ENCODE results near the gene YPEL3.

YPEL3 gene

DNA sequence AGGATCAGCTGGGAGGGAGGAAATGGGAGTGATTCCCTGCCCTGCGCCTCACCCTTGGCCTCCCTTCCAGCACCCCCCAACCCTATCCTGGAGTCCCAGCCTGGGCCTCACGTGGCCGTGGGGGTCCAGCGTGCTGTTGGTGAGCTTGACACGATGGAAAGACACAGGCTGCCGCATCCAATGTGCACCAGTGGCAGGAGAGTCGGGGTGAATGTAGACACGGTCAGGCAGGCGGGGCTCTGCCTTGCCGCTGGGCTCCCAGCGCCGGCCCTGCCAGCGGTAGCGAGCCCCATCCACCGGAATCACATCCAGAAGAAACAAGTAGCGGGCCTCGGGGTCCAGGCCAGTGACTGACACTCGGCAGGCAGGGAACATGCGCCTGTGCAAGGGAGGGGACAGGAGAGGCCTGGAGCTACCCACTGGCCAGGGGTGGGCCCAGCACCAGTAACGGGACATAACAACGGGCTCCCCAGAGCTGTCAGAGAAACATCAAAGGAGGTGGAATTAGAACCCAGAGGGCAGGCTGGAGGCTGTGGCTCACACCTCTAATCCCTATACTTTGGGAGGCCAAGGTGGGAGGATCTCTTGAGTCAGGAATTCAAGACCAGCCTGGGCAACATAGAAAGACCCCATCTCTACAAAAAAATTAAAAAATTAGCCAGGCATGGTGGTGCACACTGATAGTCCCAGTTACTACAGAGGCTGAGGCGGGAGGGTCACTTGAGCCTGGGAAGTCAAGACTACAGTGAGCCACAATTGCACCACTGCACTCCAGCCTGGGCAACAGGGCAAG, 7.0 kb downstream of the YPEL3 start:
- no peak for DNase-seq

DNA sequence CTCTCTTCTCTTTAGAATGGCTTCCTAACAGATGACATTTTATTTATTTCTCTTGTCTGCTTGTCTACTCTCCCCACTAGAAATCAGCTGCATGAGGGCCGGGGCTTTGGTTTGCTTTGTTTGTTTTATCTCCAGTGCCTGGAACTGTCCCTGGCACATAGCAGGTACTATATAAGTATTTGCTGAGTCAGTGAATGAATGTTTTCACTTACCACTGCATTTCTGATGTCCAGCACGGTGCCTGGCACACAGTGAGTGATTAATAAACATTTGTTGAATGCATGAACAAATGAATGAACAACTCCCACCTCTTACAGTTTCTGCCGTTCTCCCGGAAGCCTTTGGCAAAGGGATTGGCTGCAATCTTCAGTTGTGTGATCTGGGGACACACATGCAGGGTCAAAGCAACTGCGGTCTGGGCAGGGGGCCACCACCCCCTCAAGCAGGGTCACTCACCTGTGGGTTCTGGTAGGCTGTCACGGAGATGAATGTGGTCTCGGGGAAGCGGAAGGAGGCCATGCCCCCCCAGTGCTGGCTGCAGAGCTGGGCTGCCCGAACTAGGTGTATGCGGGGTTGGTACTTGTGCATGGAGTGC, 7.7 kb downstream of the YPEL3 start:
- no peak for DNase-seq

DNA sequence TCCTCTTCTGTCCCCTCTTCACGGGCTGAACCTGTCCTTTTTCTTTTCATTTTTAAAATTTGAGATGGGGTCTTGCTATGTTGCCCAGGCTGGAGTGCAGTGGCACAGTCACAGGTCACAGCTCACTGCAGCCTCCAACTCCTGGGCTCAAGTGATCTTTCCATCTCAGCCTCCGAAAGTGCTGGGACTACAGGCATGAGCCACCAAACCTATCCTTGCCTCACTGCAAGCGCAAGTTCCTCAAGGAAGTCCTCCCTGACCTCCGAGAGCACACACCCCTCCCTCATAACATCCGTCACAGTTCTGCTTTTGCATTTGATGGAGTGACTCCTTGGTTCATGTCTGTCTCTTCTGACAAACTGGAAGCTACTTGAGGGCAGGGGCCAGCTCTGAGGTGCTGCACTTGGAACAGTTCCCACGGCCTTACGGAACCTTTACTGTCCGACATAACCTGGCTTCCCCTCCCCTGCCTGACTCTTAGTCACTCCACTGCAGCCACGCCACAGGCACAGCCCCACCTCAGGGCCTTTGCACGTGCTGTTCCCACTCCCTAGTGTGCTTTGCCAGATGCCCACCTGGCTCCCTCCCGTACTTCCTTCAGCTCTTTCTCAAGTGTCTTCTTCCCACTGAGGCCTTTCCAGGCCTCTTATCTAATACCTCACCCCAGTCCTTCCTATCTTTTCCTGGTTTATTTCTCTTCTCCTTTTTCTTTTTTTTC, 8.7 kb downstream of the YPEL3 start:
- DNase-seq, result no peak

DNA sequence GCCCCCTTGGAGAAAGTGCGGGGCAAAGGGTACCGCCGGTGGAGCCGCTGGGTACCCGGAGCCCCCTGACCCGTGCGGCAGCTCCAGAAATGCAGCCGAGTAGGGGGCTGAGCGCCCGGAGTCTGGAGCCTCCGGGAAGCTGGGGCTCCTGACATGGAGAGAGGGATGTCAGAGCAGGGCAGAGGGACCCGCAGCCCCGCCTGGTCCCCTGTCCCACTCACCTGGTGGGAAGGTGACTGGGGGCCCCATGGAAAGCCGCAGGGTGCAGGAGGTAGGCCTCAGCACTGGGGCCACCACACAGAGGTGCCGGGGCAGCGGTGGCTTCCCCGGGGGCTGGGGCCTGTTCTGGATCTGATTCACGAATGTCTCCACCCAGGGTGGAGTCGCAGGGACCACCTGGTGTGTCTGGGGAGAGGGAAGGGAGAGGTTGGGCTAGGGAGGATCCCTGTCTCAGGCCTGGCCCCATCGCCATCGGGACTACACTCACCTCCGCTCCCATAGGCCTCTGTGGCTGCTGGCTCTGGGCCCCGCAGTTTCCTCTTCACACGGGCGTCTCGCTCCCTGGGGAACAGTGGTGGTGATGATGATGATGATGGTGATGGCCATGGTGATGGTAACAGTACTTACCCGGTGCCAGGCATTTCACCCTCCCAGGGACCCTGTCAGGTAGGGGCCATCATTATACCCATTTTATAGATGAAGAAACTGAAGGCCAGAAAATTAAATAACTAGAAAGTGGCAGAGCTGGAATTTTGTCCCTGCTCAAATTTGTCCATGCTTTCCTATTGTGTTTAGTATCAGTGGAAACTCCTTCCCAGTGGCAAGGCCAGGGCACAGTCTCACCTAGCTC, 9.5 kb downstream of the YPEL3 start:
- DNase-seq, result no peak

DNA sequence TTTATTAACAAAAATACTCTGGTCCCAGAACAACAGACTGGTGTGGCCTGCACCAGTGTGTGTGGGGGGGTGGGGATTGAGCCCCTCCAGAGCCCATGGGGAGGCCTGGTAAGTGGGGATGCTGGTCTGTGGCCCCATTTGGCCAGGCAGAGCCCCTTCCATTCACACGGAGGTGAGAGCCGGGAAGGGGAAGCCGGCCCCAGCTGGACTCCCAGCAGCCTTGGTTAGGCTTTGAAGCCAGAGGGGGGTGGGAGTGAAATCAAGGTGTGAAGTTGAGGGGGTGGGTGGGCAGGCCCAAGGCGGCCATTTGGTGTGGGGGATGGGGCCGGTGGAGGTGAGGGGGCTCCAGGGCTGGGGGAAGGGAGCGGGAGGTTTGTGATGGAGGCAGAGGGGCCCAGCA, 10.2 kb downstream of the YPEL3 start:
- no peak for DNase-seq

DNA sequence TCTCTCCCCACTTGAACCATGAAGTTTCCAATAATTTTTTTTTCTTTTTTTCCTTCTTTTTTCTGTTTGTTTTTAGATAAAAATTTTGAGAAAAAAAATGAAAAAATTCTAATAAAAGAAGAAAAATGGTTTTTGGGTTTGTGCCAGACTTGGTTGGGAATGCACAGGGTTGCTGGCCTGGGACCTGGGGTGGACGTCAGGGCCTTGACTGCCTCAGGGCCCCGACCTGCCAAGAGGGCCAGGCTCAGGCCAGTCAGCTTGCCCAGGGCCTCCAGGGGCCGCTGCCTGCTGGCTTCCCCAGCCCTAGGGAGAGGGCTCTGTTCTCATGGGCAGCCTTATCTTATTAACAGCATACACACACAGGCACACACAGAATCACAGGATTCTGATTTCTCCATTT, 10.8 kb downstream of the YPEL3 start:
- DNase-seq, result no peak

DNA sequence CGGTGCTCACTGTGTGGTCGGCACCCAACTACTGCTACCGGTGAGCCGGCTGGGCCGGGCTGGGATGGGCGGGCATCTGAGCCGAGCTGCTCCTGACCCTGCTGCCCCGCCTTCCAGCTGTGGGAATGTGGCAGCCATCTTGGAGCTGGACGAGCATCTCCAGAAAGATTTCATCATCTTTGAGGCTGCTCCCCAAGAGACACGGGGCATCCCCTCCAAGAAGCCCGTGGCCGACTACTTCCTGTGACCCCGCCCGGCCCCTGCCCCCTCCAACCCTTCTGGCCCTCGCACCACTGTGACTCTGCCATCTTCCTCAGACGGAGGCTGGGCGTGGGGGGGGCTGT, 11.2 kb downstream of the YPEL3 start:
- DNase-seq, result no peak

DNA sequence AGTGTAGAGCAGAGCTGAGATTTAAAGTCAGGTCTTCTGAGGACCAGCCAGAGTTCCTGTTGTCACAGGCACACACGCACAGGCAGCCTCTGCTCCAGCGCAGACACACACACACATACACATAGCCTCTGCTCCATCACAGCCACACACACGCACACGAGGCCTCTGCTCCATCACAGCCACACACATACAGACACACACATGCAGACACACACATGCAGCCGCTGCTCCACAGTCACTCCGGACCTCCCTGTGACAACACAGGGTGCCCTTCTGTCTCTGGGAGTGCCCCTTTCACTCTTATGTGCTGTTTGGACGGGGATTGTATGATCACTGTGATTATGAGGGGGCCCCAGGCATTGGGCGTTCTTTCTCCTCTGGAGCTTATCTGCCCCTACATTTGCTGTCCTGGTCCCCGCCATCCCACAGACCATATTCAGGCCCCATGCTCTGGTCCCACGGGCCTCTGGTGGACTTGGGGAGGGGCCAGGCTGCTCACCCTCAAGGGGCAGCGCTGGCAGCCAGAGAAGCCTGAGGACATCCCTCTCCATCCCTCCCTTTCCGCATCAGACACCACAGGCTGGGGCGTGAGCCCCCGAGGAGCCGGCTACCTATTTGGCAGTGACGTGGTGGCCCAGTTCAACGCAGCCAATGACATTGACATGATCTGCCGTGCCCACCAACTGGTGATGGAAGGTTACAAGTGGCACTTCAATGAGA, 11.8 kb downstream of the YPEL3 start:
- DNase-seq, result no peak

DNA sequence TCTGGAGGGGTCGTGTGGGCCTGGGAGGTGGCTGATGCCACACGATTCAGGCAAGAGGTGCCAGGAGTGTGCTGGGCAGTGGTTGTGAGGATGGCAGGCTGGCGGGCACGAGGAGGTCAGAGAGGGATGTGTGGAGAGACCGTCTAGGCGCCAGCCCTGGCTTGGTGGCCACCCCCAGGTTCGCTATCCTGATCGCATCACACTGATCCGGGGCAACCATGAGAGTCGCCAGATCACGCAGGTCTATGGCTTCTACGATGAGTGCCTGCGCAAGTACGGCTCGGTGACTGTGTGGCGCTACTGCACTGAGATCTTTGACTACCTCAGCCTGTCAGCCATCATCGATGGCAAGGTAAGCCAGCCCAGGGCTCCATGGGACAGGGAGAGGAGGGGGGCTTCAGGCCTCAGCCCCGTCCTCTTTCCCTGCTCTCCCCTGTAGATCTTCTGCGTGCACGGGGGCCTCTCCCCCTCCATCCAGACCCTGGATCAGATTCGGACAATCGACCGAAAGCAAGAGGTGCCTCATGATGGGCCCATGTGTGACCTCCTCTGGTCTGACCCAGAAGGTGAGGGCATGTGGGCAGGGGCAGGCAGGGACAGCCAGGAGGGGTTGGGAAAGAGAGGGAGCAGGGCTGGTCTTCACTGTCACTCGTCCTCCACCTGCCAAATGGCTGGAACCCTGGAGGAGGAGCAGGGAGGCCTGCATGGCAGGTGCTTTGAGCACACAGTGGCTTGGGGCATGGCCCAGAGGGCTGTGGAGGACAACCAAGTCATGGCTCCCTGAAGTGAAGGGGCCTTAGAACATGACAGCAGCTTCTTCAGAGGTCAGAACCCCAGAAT, 12.6 kb downstream of the YPEL3 start:
- no peak for DNase-seq

DNA sequence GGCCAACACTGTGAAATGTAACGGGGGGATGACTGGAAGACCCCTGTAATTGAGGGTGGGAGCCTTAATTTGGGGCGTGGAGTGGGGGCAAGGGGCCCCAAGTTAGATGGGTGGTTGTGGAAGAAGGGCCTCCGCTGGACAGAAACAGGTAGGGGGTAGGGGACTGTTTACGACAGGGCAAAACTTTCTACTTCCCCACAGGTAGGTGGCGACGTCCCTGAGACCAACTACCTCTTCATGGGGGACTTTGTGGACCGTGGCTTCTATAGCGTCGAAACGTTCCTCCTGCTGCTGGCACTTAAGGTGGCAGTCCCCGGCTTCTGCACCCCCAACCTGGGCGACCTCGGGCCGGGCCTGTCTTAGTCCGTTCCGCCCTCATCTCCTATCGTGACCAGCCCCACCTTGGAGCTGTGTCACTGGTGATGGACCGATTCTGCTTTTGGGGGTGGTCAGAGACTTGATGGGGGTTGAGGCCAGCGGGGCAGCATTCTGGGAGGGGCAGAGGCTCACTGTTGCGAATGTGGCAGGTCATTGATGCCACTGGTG, 13.4 kb downstream of the YPEL3 start:
- DNase-seq, result no peak

DNA sequence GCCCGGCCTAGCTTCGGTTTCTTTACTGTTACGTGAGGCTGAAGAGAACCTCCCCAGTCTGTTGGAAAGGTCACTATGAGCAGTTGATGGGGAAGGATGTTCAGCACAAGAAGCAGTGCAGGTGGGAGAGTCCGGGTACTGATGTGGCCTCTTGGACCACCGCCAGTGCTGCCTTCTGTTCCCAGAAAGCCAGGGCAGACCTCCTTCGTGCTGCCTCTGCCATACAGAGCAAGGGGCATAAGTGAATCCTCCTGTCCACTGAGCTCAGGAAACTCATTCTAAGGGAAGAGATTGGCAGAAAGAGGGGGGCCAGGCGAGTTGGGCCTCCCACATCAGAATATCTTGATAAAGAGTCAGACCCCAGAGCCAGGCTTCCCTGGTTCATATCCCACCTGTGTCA, 16.5 kb downstream of the YPEL3 start:
- no peak for DNase-seq

DNA sequence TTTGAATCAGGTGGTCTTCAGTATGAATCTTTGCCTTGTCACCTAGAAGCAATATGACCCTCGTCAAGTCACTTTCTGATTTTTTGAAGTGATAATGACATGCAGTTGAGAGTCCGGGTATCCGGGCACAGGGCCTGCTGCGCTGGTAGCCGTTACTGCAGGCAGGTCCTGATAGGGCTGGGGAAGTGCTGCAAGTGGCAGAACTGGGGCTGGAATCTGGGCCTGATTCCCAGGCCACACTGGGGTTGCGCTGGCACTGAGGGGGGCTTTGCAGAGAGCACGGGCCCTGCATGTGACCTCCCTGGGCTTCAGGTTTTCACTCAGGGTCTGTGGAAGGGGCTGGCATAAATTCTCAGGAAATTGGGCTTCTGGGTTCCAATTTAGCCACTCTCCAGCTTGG, 17.3 kb downstream of the YPEL3 start:
- DNase-seq, result no peak

DNA sequence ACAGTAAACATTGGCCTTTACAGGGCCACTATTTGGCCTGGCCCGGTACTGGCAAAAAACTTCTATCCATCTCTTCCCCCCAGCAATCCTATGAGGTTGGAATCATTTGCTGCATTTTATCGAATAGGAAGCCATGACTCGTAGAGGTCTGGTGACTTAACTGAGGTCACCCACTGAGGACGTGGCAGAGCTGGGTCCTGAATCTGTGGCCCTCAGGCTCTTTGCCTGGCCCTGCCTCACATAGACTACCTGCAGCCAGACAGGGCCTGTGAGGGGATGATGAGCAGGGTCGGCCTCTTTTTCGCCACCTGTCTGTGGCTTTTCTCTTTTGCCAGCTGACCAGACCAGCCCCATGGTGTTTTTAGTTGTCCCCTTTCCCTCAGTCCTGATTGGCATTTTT, 18.4 kb downstream of the YPEL3 start:
- DNase-seq, result no peak

DNA sequence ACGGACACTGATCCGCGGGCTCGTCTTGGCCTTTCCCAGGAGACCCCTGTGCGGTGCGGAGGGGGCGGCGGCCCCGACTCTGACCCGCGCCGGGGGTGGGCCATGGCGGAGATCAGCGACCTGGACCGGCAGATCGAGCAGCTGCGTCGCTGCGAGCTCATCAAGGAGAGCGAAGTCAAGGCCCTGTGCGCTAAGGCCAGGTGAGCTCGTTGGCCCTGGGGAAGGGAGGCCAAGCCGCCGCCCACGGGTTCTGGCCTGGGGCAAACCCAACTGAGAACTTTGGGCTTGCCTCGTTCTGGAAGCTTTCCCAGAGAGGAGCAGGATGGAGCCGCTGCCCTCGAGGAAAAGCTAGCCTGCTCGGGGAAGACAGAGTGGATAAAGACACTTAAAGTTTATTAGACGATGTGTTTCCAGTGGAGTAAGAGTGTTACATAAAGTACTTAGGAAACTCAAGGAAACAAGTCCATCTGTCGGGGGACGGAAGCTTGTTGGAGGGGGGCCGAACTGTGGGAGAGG, 19.7 kb downstream of the YPEL3 start:
- no peak for DNase-seq

DNA sequence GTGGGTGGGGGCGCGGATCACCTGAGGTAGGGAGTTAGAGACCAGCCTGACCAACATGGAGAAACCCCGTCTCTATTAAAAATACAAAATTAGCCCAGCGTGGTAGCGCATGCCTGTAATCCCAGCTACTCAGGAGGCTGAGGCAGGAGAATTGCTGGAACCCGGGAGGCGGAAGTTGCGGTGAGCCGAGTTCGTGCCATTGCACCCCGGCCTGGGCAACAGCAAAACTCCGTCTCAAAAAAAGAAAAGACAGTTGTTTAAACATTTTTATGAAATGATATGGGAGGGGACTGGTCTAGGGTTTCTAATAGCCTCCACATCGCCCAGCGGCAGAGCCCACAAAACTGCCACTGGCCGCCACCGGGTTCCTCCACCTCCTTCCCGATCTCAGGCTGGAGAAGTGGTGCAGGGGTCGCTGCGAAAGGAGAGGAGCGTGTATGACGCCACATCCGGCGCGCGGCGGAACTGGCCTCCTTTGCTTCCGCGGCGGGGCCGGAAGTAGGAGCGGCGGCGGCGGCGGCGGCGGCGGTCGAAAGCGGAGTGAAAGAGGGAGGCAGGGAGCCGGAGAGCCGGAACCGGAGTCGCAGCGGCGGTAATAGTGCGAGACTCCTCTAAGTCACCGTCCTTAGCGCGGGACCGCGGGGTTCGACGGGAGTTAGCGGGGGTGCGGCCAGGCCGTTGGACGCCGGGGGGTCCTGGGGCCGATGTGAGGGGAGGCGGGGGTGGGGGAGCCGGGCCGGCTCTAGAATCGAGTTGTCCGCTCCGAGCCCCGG, 20.3 kb downstream of the YPEL3 start, which contains the start of gene PPP4C:
Gene PPP4C (plus strand): TSS at position 492 of the 773 bp plus-strand sequence. CDS start 384 bp downstream, outside the sequence.
- DNase-seq, result peak; percentile 82 to 83

DNA sequence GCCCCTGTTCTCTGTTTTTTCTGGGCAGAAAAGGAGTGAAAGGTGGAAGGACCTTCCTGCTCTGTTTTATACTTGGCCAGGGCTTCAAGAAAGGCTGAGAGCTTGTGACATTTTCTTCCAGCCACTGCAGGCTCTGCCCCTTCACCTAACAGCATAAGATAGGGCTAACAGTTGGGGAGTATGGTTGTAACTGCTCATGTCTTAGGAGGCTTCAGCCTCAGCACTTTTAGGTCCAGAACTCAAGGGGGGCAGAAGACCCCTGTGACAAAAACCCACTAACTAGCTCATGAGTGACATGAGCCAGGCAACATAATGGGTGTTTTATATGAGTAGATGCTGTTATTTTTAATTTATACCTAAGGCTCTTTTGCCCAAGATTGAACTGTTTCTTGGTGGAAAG, 25.5 kb downstream of the YPEL3 start:
- no peak for DNase-seq

DNA sequence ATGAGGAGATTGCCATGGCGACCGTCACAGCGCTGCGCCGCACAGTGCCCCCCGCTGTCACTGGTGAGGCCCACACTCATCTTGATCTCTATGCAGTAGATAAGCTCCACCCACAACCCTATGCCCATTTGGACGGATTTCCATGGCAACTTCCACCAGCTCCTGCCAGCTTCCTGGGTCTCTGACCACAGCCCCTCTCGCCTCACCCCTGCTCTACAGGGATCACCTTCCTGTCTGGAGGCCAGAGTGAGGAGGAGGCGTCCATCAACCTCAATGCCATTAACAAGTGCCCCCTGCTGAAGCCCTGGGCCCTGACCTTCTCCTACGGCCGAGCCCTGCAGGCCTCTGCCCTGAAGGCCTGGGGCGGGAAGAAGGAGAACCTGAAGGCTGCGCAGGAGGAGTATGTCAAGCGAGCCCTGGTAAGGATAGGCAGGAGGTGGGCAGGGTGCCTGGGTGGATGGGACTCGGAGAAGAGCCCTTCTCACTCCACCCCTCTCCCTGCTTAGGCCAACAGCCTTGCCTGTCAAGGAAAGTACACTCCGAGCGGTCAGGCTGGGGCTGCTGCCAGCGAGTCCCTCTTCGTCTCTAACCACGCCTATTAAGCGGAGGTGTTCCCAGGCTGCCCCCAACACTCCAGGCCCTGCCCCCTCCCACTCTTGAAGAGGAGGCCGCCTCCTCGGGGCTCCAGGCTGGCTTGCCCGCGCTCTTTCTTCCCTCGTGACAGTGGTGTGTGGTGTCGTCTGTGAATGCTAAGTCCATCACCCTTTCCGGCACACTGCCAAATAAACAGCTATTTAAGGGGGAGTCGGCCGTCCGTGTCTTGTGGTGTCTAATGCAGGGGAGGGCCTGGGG, 26.2 kb downstream of the YPEL3 start:
- DNase-seq, result no peak

DNA sequence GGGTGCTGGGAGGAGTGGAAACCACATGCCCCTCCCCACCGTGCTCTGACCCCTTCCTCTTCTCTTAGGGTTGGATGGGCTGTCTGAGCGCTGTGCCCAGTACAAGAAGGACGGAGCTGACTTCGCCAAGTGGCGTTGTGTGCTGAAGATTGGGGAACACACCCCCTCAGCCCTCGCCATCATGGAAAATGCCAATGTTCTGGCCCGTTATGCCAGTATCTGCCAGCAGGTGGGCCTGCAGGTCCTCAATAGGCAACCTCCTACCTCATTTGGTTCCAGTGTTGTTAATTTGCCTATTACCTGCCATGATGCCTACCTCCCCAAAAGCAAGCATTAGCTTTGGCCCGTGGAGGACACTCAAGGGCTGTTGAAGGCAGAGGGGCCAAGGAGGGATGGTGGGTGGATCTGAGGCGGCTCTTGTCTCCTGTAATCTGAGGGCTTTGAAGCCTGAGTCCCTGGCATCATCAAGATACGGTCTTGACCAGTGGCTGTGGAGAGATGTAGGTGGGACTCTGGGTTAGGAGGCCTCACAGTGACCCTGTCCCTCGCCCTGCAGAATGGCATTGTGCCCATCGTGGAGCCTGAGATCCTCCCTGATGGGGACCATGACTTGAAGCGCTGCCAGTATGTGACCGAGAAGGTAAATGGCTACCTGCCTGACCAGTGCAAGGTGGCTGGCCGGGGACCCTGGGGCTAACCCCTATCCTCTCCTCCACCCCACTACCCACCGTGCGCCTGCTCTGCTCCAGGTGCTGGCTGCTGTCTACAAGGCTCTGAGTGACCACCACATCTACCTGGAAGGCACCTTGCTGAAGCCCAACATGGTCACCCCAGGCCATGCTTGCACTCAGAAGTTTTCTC, 27.0 kb downstream of the YPEL3 start:
- DNase-seq, result peak; percentile 65 to 66

All from activated CD4-positive, alpha-beta T cell treated with anti-CD3 and anti-CD28 coated beads, Interleukin-2, amount 50 U/mL, for 4 hours (primary cell).